Stimulated activated CD8-positive, alpha-beta memory T cell treated with anti-CD3 and anti-CD28 coated beads, Interleukin-2, amount 100 ng/mL, for 48 hours (primary cell): Measurements from ENCODE around the gene RANBP1.

Experiments
- DNase-seq, 2 donors: peaks; one replicate each; pipeline ENCODE4 v3.0.0-alpha.2; 2020; ENCODE audit warnings: low read depth in 2 of 2

Gene RANBP1

GRCh38 chr22:20136603-20136873 is 20.6 kb downstream of the RANBP1 start:
- DNase-seq = no peak

GRCh38 chr22:20137113-20137512 is 21.2 kb downstream of the RANBP1 start:
- no peak for DNase-seq

GRCh38 chr22:20137671-20138416 is 21.9 kb downstream of the RANBP1 start:
- no peak for DNase-seq

GRCh38 chr22:20138417-20138738 is 22.5 kb downstream of the RANBP1 start:
- no peak for DNase-seq

- DNase-seq = no peak
These were observed 23.0 kb downstream of the RANBP1 start for GRCh38 chr22:20138868-20139267.

GRCh38 chr22:20139391-20140106 is 23.6 kb downstream of the RANBP1 start:
- DNase-seq = no peak

GRCh38 chr22:20140107-20140445 is 24.2 kb downstream of the RANBP1 start:
- no peak for DNase-seq

GRCh38 chr22:20140521-20140964 is 24.6 kb downstream of the RANBP1 start:
- DNase-seq = no peak

- DNase-seq = no peak
These were observed 25.5 kb downstream of the RANBP1 start for GRCh38 chr22:20141186-20142077.

GRCh38 chr22:20142711-20143621 is 27.1 kb downstream of the RANBP1 start:
- DNase-seq = no peak

GRCh38 chr22:20143883-20144665 is 28.2 kb downstream of the RANBP1 start:
- DNase-seq = no peak

- DNase-seq = no peak
These were observed 29.4 kb downstream of the RANBP1 start for GRCh38 chr22:20145206-20145831.

GRCh38 chr22:20145832-20146223 is 29.9 kb downstream of the RANBP1 start:
- DNase-seq = no peak

- DNase-seq = no peak
These were observed 30.9 kb downstream of the RANBP1 start for GRCh38 chr22:20146777-20147176.

- DNase-seq = no peak
These were observed 31.5 kb downstream of the RANBP1 start for GRCh38 chr22:20147237-20147988.

- DNase-seq = no peak
These were observed 32.5 kb downstream of the RANBP1 start for GRCh38 chr22:20148414-20148813.

- no peak for DNase-seq
These were observed 33.6 kb downstream of the RANBP1 start for GRCh38 chr22:20149257-20150250.
